Neural progenitor cell (in vitro differentiated cells): ENCODE measurements around the gene LRIT1. TPM values are rescaled to one million over a fixed set of nuclear protein-coding genes. Genes with fewer than 3 reads are reported as not detected.

ENCODE experiments used
- DNase-seq: peaks from one replicate; pipeline ENCODE4 v3.0.0-alpha.2; 2016; ENCODE audit warnings: low spot score
- H2AFZ ChIP-seq: fragments of 200-600 bp; sonication (generic); replicated peaks from 2 replicates; pipeline ENCODE4 v1.6.1; 2016; ENCODE audit warnings: antibody characterized with exemption
- H3F3A ChIP-seq: fragments of 200-600 bp; sonication (generic); 2 replicates; pipeline ENCODE4 v1.6.1; 2016; ENCODE audit warnings: antibody characterized with exemption, low read depth
- H3K27ac ChIP-seq: fragments of 200-600 bp; sonication (generic); 2 replicates; pipeline ENCODE4 v1.5.1; 2016; ENCODE audit warnings: mild to moderate bottlenecking
- H3K27me3 ChIP-seq: fragments of 200-600 bp; sonication (generic); 2 replicates; pipeline ENCODE4 v1.6.1; 2016; ENCODE audit warnings: mild to moderate bottlenecking, moderate library complexity
- H3K36me3 ChIP-seq: fragments of 200-600 bp; sonication (generic); 2 replicates; pipeline ENCODE4 v1.5.1; 2016
- H3K4me1 ChIP-seq: fragments of 200-600 bp; sonication (generic); 2 replicates; pipeline ENCODE4 v1.6.1; 2016; ENCODE audit warnings: mixed run types
- H3K4me2 ChIP-seq: fragments of 200-600 bp; sonication (generic); 2 replicates; pipeline ENCODE4 v1.6.1; 2016
- H3K4me3 ChIP-seq: fragments of 200-600 bp; sonication (generic); 2 replicates; pipeline ENCODE4 v1.5.1; 2016
- H3K79me2 ChIP-seq: fragments of 200-600 bp; sonication (generic); 2 replicates; pipeline ENCODE4 v1.6.1; 2016; ENCODE audit warnings: low read depth
- H3K9ac ChIP-seq: fragments of 200-600 bp; sonication (generic); 2 replicates; pipeline ENCODE4 v1.6.1; 2016
- H3K9me3 ChIP-seq: fragments of 200-600 bp; sonication (generic); 2 replicates; pipeline ENCODE4 v1.5.1; 2016; ENCODE audit warnings: low read depth
- H4K20me1 ChIP-seq: fragments of 200-600 bp; sonication (generic); 2 replicates; pipeline ENCODE4 v1.6.1; 2016; ENCODE audit warnings: low read depth
- H3K27ac Mint-ChIP-seq: 3 replicates; pipeline ENCODE4 v1.8.0; 2021; ENCODE audit warnings: mixed read lengths
- H3K27me3 Mint-ChIP-seq: 2 replicates; pipeline ENCODE4 v1.8.0; 2022; ENCODE audit warnings: low read depth, mild to moderate bottlenecking, inconsistent platforms, moderate library complexity, mixed read lengths; ENCODE audit not compliant: insufficient read depth
- H3K36me3 Mint-ChIP-seq: 3 replicates; pipeline ENCODE4 v1.8.0; 2021; ENCODE audit warnings: mixed read lengths
- H3K4me1 Mint-ChIP-seq: 3 replicates; pipeline ENCODE4 v1.8.0; 2021; ENCODE audit warnings: mixed read lengths
- H3K4me3 Mint-ChIP-seq: 3 replicates; pipeline ENCODE4 v1.8.0; 2021; ENCODE audit warnings: mild to moderate bottlenecking, moderate library complexity, mixed read lengths
- H3K9me3 Mint-ChIP-seq: 3 replicates; pipeline ENCODE4 v1.8.0; 2020; ENCODE audit warnings: mixed read lengths
- CTCF ChIP-seq: fragments of 200-600 bp; sonication (generic); IDR thresholded peaks from 2 replicates; pipeline ENCODE4 v1.5.1; 2017; ENCODE audit warnings: antibody characterized with exemption, mild to moderate bottlenecking
- EZH2 ChIP-seq: fragments of 200-600 bp; sonication (generic); IDR thresholded peaks from 2 replicates; pipeline ENCODE4 v1.6.1; 2017; ENCODE audit warnings: antibody characterized with exemption, mild to moderate bottlenecking, moderate library complexity
- EZH2phosphoT487 ChIP-seq: fragments of 200-600 bp; sonication (generic); IDR thresholded peaks from 2 replicates; pipeline ENCODE4 v1.6.1; 2017; ENCODE audit warnings: antibody characterized with exemption
- total RNA-seq: library from RNA; depleted of rRNA; stranded (reverse); fragments of >200 nt; gene quantifications from 2 replicates; pipeline ENCODE4 v1.2.3, GENCODE V29; 2015; ENCODE audit warnings: low replicate concordance

The LRIT1 gene
- total RNA-seq, 1 donor from 2014 or later = not detected

GRCh38 chr10:84256510-84257342 lies 15.4 kb upstream of the LRIT1 start:
- Mint-ChIP-seq H3K4me1 (peaks cover 2% of the 10 kb centered on the region), H3K27me3 (peaks cover 7% of the 10 kb centered on the region), H3K4me3 (no peak overlapping the region), H3K36me3 (no peaks in the 10 kb centered on the region), H3K9me3 (peaks cover 6% of the 10 kb centered on the region), H3K27ac (no peak overlapping the region)
- no peak overlapping the region for H2AFZ ChIP-seq
- no peak overlapping the region for H3K9ac ChIP-seq
- H3K27me3 ChIP-seq = peaks cover 10% of the 10 kb centered on the region
- TF ChIP-seq EZH2 (no peak), CTCF (peak; percentile 84), EZH2phosphoT487 (no peak)
- H3K27ac ChIP-seq = no peak overlapping the region
- no peak overlapping the region for H3K4me3 ChIP-seq
- H3F3A ChIP-seq = no peaks in the 10 kb centered on the region
- H3K79me2 ChIP-seq = no peaks in the 10 kb centered on the region
- H3K4me1 ChIP-seq = peaks cover 4% of the 10 kb centered on the region
- H3K36me3 ChIP-seq = no peaks in the 10 kb centered on the region
- H3K9me3 ChIP-seq = no peaks in the 10 kb centered on the region
- H3K4me2 ChIP-seq = no peak overlapping the region
- H4K20me1 ChIP-seq = no peaks in the 10 kb centered on the region
- peak; percentile 86 for DNase-seq

GRCh38 chr10:84254552-84255478 lies 13.5 kb upstream of the LRIT1 start:
- Histone ChIP-seq H3K4me1 (peaks cover 4% of the 10 kb centered on the region), H3K4me3 (no peak overlapping the region), H3K79me2 (no peaks in the 10 kb centered on the region), H2AFZ (no peak overlapping the region), H3K27ac (no peak overlapping the region), H3K36me3 (no peaks in the 10 kb centered on the region), H3K9ac (no peak overlapping the region), H3K27me3 (peaks cover 10% of the 10 kb centered on the region), H3K9me3 (no peaks in the 10 kb centered on the region), H3K4me2 (no peak overlapping the region), H4K20me1 (no peaks in the 10 kb centered on the region), H3F3A (no peaks in the 10 kb centered on the region)
- Mint-ChIP-seq H3K36me3 (no peaks in the 10 kb centered on the region), H3K4me3 (no peak overlapping the region), H3K4me1 (peaks cover 2% of the 10 kb centered on the region), H3K27me3 (peaks cover 14% of the 10 kb centered on the region), H3K9me3 (peaks cover 6% of the 10 kb centered on the region), H3K27ac (no peak overlapping the region)
- TF ChIP-seq EZH2phosphoT487 (no peak), EZH2 (no peak), CTCF (no peak)
- DNase-seq = no peak

GRCh38 chr10:84248794-84249193 lies 7.4 kb upstream of the LRIT1 start:
- no peak for DNase-seq
- H3K4me3 Mint-ChIP-seq = no peak overlapping the region
- H4K20me1 ChIP-seq = no peaks in the 10 kb centered on the region
- H3K27me3 ChIP-seq = no peaks in the 10 kb centered on the region
- H3K9me3 ChIP-seq = no peaks in the 10 kb centered on the region
- no peak overlapping the region for H3K4me2 ChIP-seq
- no peak overlapping the region for H3K27ac ChIP-seq
- peaks cover 12% of the 10 kb centered on the region for H3K27me3 Mint-ChIP-seq
- peaks cover 13% of the 10 kb centered on the region for H3K4me1 Mint-ChIP-seq
- TF ChIP-seq CTCF (no peak), EZH2phosphoT487 (no peak), EZH2 (no peak)
- H3K4me1 ChIP-seq = peaks cover 28% of the 10 kb centered on the region
- H3K36me3 ChIP-seq = no peaks in the 10 kb centered on the region
- no peak overlapping the region for H3K27ac Mint-ChIP-seq
- H3F3A ChIP-seq = peaks cover 30% of the 10 kb centered on the region
- no peak overlapping the region for H3K4me3 ChIP-seq
- peaks cover 4% of the 10 kb centered on the region for H3K9me3 Mint-ChIP-seq
- H3K79me2 ChIP-seq = no peaks in the 10 kb centered on the region
- H3K36me3 Mint-ChIP-seq = no peaks in the 10 kb centered on the region
- H3K9ac ChIP-seq = no peak overlapping the region
- H2AFZ ChIP-seq = no peak overlapping the region
